ENCODE measurements around the gene APOBEC4. TPM values are rescaled to one million over a fixed set of nuclear protein-coding genes. Genes with fewer than 3 reads are reported as not detected.

The APOBEC4 gene
- total and polyA plus RNA-seq, 2 of the 4 experiments (the other 2 are of a cell fraction), result not detected

DNA sequence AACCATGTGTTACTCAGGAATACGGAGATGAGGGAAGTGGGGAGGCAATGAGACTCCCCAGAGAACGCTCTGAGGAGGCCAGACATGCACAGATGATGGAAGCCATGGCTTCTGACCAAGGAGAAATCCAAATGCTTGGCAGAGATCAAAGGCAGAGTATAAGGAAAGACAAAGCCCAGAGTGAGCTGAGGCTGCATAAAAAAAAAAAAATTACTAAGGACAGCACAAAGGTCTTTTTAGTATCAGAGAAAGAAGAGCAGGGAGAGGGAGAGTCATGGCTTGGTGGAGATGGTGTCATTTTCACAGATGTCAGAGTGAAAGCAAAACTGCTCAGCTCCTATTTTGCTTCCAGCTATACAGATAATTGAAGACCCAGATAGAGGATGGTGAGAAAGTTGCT, 54.7 kb downstream of the APOBEC4 start:
- Histone ChIP-seq H3K27ac (ENCODE audit: insufficient read depth, low read length) (no peak overlapping the region), H2BK5ac (ENCODE audit: low read depth, low read length, poor library complexity, severe bottlenecking) (no peak overlapping the region), H3K56ac (ENCODE audit: extremely low read depth, insufficient read depth, low read length) (no peak overlapping the region), H2BK120ac (ENCODE audit: low read depth, low read length) (no peak overlapping the region), H3K27me3 (ENCODE audit: control insufficient read depth, insufficient read depth, low read length) (no peaks in the 10 kb centered on the region), H3K18ac (ENCODE audit: low read depth, low read length) (no peak overlapping the region), H3K79me1 (ENCODE audit: low read depth in 1 of 2, low read length in 2 of 2) (no peaks in the 10 kb centered on the region), H2AFZ (replicated peaks; ENCODE audit: low read length, poor library complexity) (no peak overlapping the region), H4K20me1 (ENCODE audit: insufficient read depth, low read length) (no peaks in the 10 kb centered on the region), H2AK9ac (replicated peaks; ENCODE audit: low read depth, low read length, poor library complexity) (no peak overlapping the region), H3K4ac (ENCODE audit: low read depth, low read length) (no peak overlapping the region), H3K4me1 (ENCODE audit: control insufficient read depth, insufficient read depth, low read length) (peaks cover 5% of the 10 kb centered on the region; the same call in 1 of the 2 replicates), H4K5ac (ENCODE audit: low read depth, low read length) (no peak overlapping the region), H2BK20ac (ENCODE audit: low read depth, low read length) (no peak overlapping the region), H3K36me3 (ENCODE audit: control insufficient read depth, insufficient read depth, low read length) (no peaks in the 10 kb centered on the region), H3K23ac (ENCODE audit: low read depth, low read length) (no peak overlapping the region), H3K14ac (replicated peaks; ENCODE audit: low read depth, low read length) (no peak overlapping the region), H3K9ac (ENCODE audit: low read depth, low read length) (no peak overlapping the region), H3K4me2 (ENCODE audit: low read depth, low read length) (no peak overlapping the region), H2AK5ac (ENCODE audit: low read depth, low read length) (no peak overlapping the region), H4K8ac (ENCODE audit: low read depth in 2 of 2, low read length in 2 of 2) (no peak overlapping the region), H3K9me1 (ENCODE audit: insufficient read depth, low read length) (no peaks in the 10 kb centered on the region), H3K9me3 (ENCODE audit: control insufficient read depth, insufficient read depth, low read length) (no peaks in the 10 kb centered on the region), H4K91ac (ENCODE audit: insufficient read depth, low read depth, low read length) (no peak overlapping the region), H2BK15ac (ENCODE audit: low read depth, low read length) (no peak overlapping the region), H3K4me3 (ENCODE audit: insufficient read depth, low read depth, low read length) (no peak overlapping the region)
- dilution Hi-C loops (cut with HindIII; ENCODE audit: low sequenced_read_pairs, unreplicated experiment) (no loop called here), intact Hi-C loops (cut with micrococcal nuclease) (no loop called here), in situ Hi-C loops (cut with MboI; ENCODE audit: low sequenced_read_pairs) (no loop called here)
- peak; percentile 30 for DNase-seq
- TF ChIP-seq FOS (IDR thresholded peaks at IDR 0.05; ENCODE audit: low read depth, low read length) (no peak), POLR2A (IDR thresholded peaks at IDR 0.05; ENCODE audit: low read depth, low read length) (no peak), MAFK (IDR thresholded peaks at IDR 0.05; ENCODE audit: low read depth, low read length) (no peak)
- TF ChIP-seq, protein P1, sequence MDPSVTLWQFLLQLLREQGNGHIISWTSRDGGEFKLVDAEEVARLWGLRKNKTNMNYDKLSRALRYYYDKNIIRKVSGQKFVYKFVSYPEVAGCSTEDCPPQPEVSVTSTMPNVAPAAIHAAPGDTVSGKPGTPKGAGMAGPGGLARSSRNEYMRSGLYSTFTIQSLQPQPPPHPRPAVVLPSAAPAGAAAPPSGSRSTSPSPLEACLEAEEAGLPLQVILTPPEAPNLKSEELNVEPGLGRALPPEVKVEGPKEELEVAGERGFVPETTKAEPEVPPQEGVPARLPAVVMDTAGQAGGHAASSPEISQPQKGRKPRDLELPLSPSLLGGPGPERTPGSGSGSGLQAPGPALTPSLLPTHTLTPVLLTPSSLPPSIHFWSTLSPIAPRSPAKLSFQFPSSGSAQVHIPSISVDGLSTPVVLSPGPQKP (IDR thresholded peaks at IDR 0.05; ENCODE audit: borderline replicate concordance, low read depth, low read length), result no peak
- ChIA-PET POLR2A (ENCODE audit: unreplicated experiment) (interaction anchor here (0.6 kb wide), 1 partner anchor 244 kb away, joined by 12 read pairs; no protein-coding TSS in a partner anchor), CTCF (interaction anchor here (1.2 kb wide), 1 partner anchor 11 kb away, joined by 3 read pairs; no protein-coding TSS in a partner anchor)
- peak; percentile 22; the same call in 1 of the 2 replicates for ATAC-seq (ENCODE audit: low read depth)
- no TSS peak for BruUV-seq (replicated peaks)
- 60% methylated on average over 1 of the region's 2 CpGs; no CpG with 5 or more reads in 1 of the 2 experiments for WGBS, 2 experiments (ENCODE audit: extremely low coverage in 2 of 2, insufficient read length in 1 of 2)
